H1 (cell line): Measurements from ENCODE around the gene TLK1. TPM values are rescaled to one million over a fixed set of nuclear protein-coding genes. Genes with fewer than 3 reads are reported as not detected.

Source experiments
- CTCF ChIA-PET: fragments of 300-600 bp; sonication (Branson Sonifier 250); formaldehyde crosslinking; loops from one replicate; lab custom pipeline; 2021; ENCODE audit not compliant: partially characterized antibody; lab: Charles Lee
- POLR2A ChIA-PET: fragments of 300-600 bp; sonication (Branson Sonifier 250); formaldehyde crosslinking; loops from one replicate; lab custom pipeline; 2021; ENCODE audit warnings: inconsistent platforms; ENCODE audit not compliant: partially characterized antibody; lab: Charles Lee
- DNase-seq, 2 experiments: peaks; one replicate each; pipeline versions ENCODE4 v3.0.0 to v3.0.0-alpha.2; 2010 to 2022; ENCODE audit warnings: low spot score in 2 of 2, low read depth in 1 of 2, mixed read lengths in 1 of 2
- FAIRE-seq: peaks from 2 replicates; lab custom pipeline; 2011; peaks lifted over from hg19 to GRCh38; lab: Jason Lieb, UNC
- H2AFZ ChIP-seq: 2 replicates; pipeline ENCODE4 v1.8.1; 2012; ENCODE audit warnings: low read length, inconsistent platforms
- H2AK5ac ChIP-seq: 2 replicates; pipeline ENCODE4 v1.6.1; 2013; ENCODE audit warnings: low read depth, low read length
- H2BK120ac ChIP-seq: replicated peaks from 2 replicates; pipeline ENCODE3; 2013; ENCODE audit warnings: low read depth, low read length, inconsistent platforms
- H2BK12ac ChIP-seq: 2 replicates; pipeline ENCODE4 v1.6.1; 2013; ENCODE audit warnings: low read depth, low read length
- H2BK15ac ChIP-seq: 2 replicates; pipeline ENCODE4 v1.6.1; 2013; ENCODE audit warnings: low read length
- H2BK20ac ChIP-seq: 2 replicates; pipeline ENCODE4 v1.6.1; 2013; ENCODE audit warnings: low read length
- H2BK5ac ChIP-seq: 2 replicates; pipeline ENCODE4 v1.6.1; 2013; ENCODE audit warnings: low read depth, low read length
- H3K14ac ChIP-seq: 2 replicates; pipeline ENCODE4 v1.6.1; 2013; ENCODE audit warnings: inconsistent platforms; ENCODE audit not compliant: insufficient read length
- H3K18ac ChIP-seq: 2 replicates; pipeline ENCODE4 v1.6.1; 2013; ENCODE audit warnings: low read length; ENCODE audit errors: extremely low read depth
- H3K23ac ChIP-seq: 2 replicates; pipeline ENCODE4 v1.6.1; 2013; ENCODE audit warnings: inconsistent platforms; ENCODE audit not compliant: insufficient read length
- H3K23me2 ChIP-seq: 2 replicates; pipeline ENCODE4 v1.6.1; 2013; ENCODE audit warnings: low read depth, low read length
- H3K27ac ChIP-seq: 2 replicates; pipeline ENCODE4 v1.6.1; 2011; ENCODE audit warnings: low read depth, low read length, inconsistent platforms
- H3K27me3 ChIP-seq, 4 experiments: replicated peaks in 1 of 4; 1 replicate in 1 of 4; 2 replicates in 3 of 4; pipeline versions ENCODE4 v1.6.1 to v1.8.1; 2011 to 2013; ENCODE audit warnings: low read length in 3 of 4, mild to moderate bottlenecking in 3 of 4, inconsistent platforms in 2 of 4, mixed read lengths in 2 of 4, moderate library complexity in 1 of 4; ENCODE audit not compliant: control insufficient read depth in 3 of 4, insufficient read depth in 3 of 4; ENCODE audit errors: extremely low read depth in 1 of 4
- H3K36me3 ChIP-seq, 4 experiments: 2 replicates each; pipeline versions ENCODE4 v1.6.1 to v1.8.1; 2011 to 2013; ENCODE audit warnings: mild to moderate bottlenecking in 4 of 4, low read length in 3 of 4, moderate library complexity in 2 of 4, control low read depth in 1 of 4, inconsistent platforms in 1 of 4; ENCODE audit not compliant: insufficient read depth in 4 of 4, control insufficient read depth in 2 of 4
- H3K4ac ChIP-seq: replicated peaks from 2 replicates; pipeline ENCODE3; 2013; ENCODE audit warnings: low read length, low read depth, mixed read lengths, inconsistent platforms; ENCODE audit not compliant: insufficient read length
- H3K4me1 ChIP-seq, 4 experiments: replicated peaks in 1 of 4; 1 replicate in 1 of 4; 2 replicates in 3 of 4; pipeline versions ENCODE4 v1.6.1 to v1.8.1; 2011 to 2013; ENCODE audit warnings: low read length in 3 of 4, inconsistent platforms in 2 of 4, mixed read lengths in 1 of 4; ENCODE audit not compliant: insufficient read depth in 4 of 4, control insufficient read depth in 3 of 4
- H3K4me2 ChIP-seq, 2 experiments: 2 replicates each; pipeline versions ENCODE4 v1.6.1 to v1.8.1; 2011 to 2013; ENCODE audit warnings: low read depth in 2 of 2, low read length in 2 of 2, control low read depth in 1 of 2, inconsistent platforms in 1 of 2, mild to moderate bottlenecking in 1 of 2; ENCODE audit not compliant: insufficient read depth in 1 of 2
- H3K4me3 ChIP-seq, 4 experiments: fragments of 200-600, 300-600 bp in 1 of 4; sonication (generic), shearing (Covaris generic), sonication (Bioruptor Twin) in 1 of 4; 2 replicates each; pipeline versions ENCODE4 v1.5.1 to v1.8.1; 2011 to 2016; ENCODE audit warnings: low read length in 4 of 4, low read depth in 3 of 4, control low read depth in 2 of 4, inconsistent platforms in 2 of 4, mild to moderate bottlenecking in 2 of 4, mixed read lengths in 1 of 4, moderate library complexity in 1 of 4; ENCODE audit not compliant: insufficient read depth in 2 of 4; ENCODE audit errors: extremely low read depth in 1 of 4
- H3K56ac ChIP-seq: replicated peaks from 2 replicates; pipeline ENCODE3; 2013; ENCODE audit warnings: low read depth, mild to moderate bottlenecking, mixed read lengths, low read length, inconsistent platforms; ENCODE audit not compliant: insufficient read length
- H3K79me1 ChIP-seq: 2 replicates; pipeline ENCODE4 v1.6.1; 2013; ENCODE audit warnings: low read depth, low read length, control low read depth
- H3K79me2 ChIP-seq, 2 experiments: 2 replicates each; pipeline versions ENCODE4 v1.6.1 to v1.8.1; 2012 to 2013; ENCODE audit warnings: low read length in 2 of 2, mild to moderate bottlenecking in 2 of 2, inconsistent platforms in 1 of 2; ENCODE audit not compliant: insufficient read depth in 2 of 2, control insufficient read depth in 1 of 2
- H3K9ac ChIP-seq, 4 experiments: replicated peaks in 1 of 4; 1 replicate in 1 of 4; 2 replicates in 3 of 4; pipeline versions ENCODE4 v1.6.1 to v1.8.1; 2011 to 2013; ENCODE audit warnings: low read depth in 3 of 4, low read length in 3 of 4, control low read depth in 2 of 4, mild to moderate bottlenecking in 2 of 4, moderate library complexity in 2 of 4, inconsistent platforms in 1 of 4; ENCODE audit errors: extremely low read depth in 1 of 4
- H3K9me3 ChIP-seq, 2 experiments: 2 replicates each; pipeline versions ENCODE4 v1.6.1 to v1.8.1; 2012 to 2013; ENCODE audit warnings: mild to moderate bottlenecking in 2 of 2, moderate library complexity in 2 of 2, control low read depth in 1 of 2, inconsistent platforms in 1 of 2, low read depth in 1 of 2, low read length in 1 of 2, mixed read lengths in 1 of 2; ENCODE audit not compliant: insufficient read depth in 2 of 2
- H4K20me1 ChIP-seq, 2 experiments: replicated peaks in 1 of 2; 2 replicates each; pipeline versions ENCODE3 to v1.8.1; 2011 to 2013; ENCODE audit warnings: inconsistent platforms in 2 of 2, low read length in 2 of 2, mild to moderate bottlenecking in 1 of 2; ENCODE audit not compliant: insufficient read depth in 2 of 2, control insufficient read depth in 1 of 2
- H4K5ac ChIP-seq: 2 replicates; pipeline ENCODE4 v1.6.1; 2013; ENCODE audit warnings: low read length, low read depth, mixed read lengths, inconsistent platforms; ENCODE audit not compliant: insufficient read length
- H4K8ac ChIP-seq: 2 replicates; pipeline ENCODE4 v1.8.0; 2013; ENCODE audit warnings: mild to moderate bottlenecking, moderate library complexity, low read length, inconsistent platforms; ENCODE audit not compliant: insufficient read depth; ENCODE audit errors: extremely low read depth
- H4K91ac ChIP-seq: replicated peaks from 2 replicates; pipeline ENCODE3; 2013; ENCODE audit warnings: low read length, mixed read lengths, inconsistent platforms; ENCODE audit not compliant: insufficient read length
- CBX5 ChIP-seq: fragments of 300-800, 300-1000 bp; sonication (generic); IDR thresholded peaks from 2 replicates; pipeline ENCODE4 v1.7.1; 2016; ENCODE audit warnings: antibody characterized with exemption, low read length, low read depth
- CREB1 ChIP-seq: IDR thresholded peaks from 2 replicates; pipeline ENCODE4 v1.6.1; 2012; ENCODE audit warnings: inconsistent platforms
- KDM5A ChIP-seq: fragments of 200-600 bp; IDR thresholded peaks from 2 replicates; pipeline ENCODE4 v1.7.1; 2012; ENCODE audit warnings: mild to moderate bottlenecking, low read length, inconsistent platforms, mixed read lengths
- MAX ChIP-seq: IDR thresholded peaks from 2 replicates; pipeline ENCODE4 v1.6.1; 2012; ENCODE audit warnings: inconsistent platforms
- RBBP5 ChIP-seq: IDR thresholded peaks from 2 replicates; pipeline ENCODE4 v1.7.1; 2012; ENCODE audit warnings: low read depth, mild to moderate bottlenecking, inconsistent platforms, low read length, moderate library complexity, borderline replicate concordance
- SIN3A ChIP-seq, 2 experiments: IDR thresholded peaks in 1 of 2; conservative IDR thresholded peaks in 1 of 2; 2 replicates each; pipeline ENCODE4 v1.6.1; 2011 to 2012; ENCODE audit warnings: low read length in 2 of 2, improper control_type of control experiment in 1 of 2, low read depth in 1 of 2, mild to moderate bottlenecking in 1 of 2
- SIRT6 ChIP-seq: IDR thresholded peaks from one replicate; pipeline ENCODE4 v1.7.1; 2012; ENCODE audit warnings: low read length, inconsistent platforms
- ZNF274 ChIP-seq: IDR thresholded peaks from 2 replicates; pipeline ENCODE4 v1.7.0; 2012; ENCODE audit warnings: low read length, borderline replicate concordance; ENCODE audit errors: extremely low read depth
- WGBS, 2 experiments: shearing (Covaris generic) in 1 of 2; methylation state at CpG; one replicate each; pipeline versions ENCODE4 v1.1.6 to v1.1.7; 2013 to 2015; ENCODE audit warnings: low lambda C conversion rate in 2 of 2, mixed read lengths in 2 of 2, inconsistent platforms in 1 of 2, low coverage in 1 of 2, missing lambda C conversion rate in 1 of 2; ENCODE audit not compliant: insufficient replicate concordance in 2 of 2, insufficient coverage in 1 of 2, insufficient read length in 1 of 2; ENCODE audit errors: extremely low coverage in 1 of 2, missing lambda C conversion rate in 1 of 2; 5-methylcytosine and 5-hydroxymethylcytosine counted together
- polyA plus RNA-seq, 7 experiments: library from polyadenylated mRNA; depleted of rRNA in 3 of 7; stranded (reverse) in 5 of 7; unstranded in 2 of 7; fragments of >200 nt in 5 of 7; fragments of 200-250 nt in 2 of 7; gene quantifications; 1 replicate in 5 of 7; 2 replicates in 1 of 7; 4 replicates in 1 of 7; pipeline versions ENCODE4 v1.2.1 to v1.2.3, GENCODE V29; 2011 to 2013; ENCODE audit warnings: missing spikeins in 2 of 7, mixed read lengths in 2 of 7
- total RNA-seq: library from RNA; stranded (reverse); fragmentation: NEBNext Ultra II Directional; extraction: Animal tissue kit (Norgen Biotek cat#: 25700); gene quantifications from 2 replicates; pipeline ENCODE4 v1.2.1, GENCODE V29; 2021

TLK1 gene
- total and polyA plus RNA-seq, 2 of the 8 experiments (the other 6 are each of a cell fraction or from before 2014, with no cell fraction given): 11.2 to 102 TPM

DNA sequence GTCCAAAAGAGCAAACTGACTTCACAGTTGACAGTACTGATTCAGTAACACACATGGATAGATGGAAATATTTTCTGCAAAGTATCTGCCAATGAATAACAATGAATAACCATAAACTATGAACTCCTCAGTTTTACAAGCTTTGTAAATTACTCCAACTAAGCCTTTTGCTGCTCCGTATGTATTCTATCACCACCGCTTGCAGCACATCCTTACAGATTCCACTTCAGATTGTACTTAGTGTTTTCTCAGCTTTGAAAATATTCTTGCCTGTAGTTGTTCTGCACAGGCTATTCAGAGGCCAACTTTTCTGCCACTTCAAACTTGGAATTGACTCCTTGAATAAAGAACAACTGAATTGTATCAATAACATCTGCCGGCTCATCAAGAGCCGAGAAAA, 36.2 kb downstream of the TLK1 start:
- Histone ChIP-seq H3K9me3 (no peaks in the 10 kb centered on the region), H2BK12ac (no peak overlapping the region), H4K20me1 (peaks cover 7% of the 10 kb centered on the region in 2 experiments), H2AK5ac (no peak overlapping the region), H3K4me3 (no peak overlapping the region), H3K36me3 (no peaks in the 10 kb centered on the region), H2BK120ac (no peak overlapping the region), H3K4ac (no peak overlapping the region), H3K27ac (no peak overlapping the region), H3K9ac (no peak overlapping the region), H4K91ac (no peak overlapping the region), H2AFZ (no peak overlapping the region), H3K27me3 (no peaks in the 10 kb centered on the region), H3K4me1 (no peaks in the 10 kb centered on the region), H3K23ac (no peak overlapping the region), H3K79me1 (peaks cover 4% of the 10 kb centered on the region; the same call in 1 of the 2 replicates), H3K56ac (no peak overlapping the region), H2BK15ac (no peak overlapping the region), H3K14ac (no peak overlapping the region), H3K18ac (no peak overlapping the region), H4K5ac (no peak overlapping the region), H3K4me2 (no peak overlapping the region), H2BK5ac (no peak overlapping the region), H2BK20ac (no peak overlapping the region), H4K8ac (no peak overlapping the region), H3K23me2 (no peaks in the 10 kb centered on the region), H3K79me2 (peaks cover 9 to 100% of the 10 kb centered on the region in 2 experiments)
- CTCF ChIA-PET: interaction anchor here (0.5 to 1.9 kb wide), 3 partner anchors 8 to 391 kb away, joined by 3 to 8 read pairs (median 3); no protein-coding TSS in a partner anchor
- WGBS, 2 experiments: 89% methylated on average over 4 of the region's 4 CpGs; no CpG with 5 or more reads in 1 of the 2 experiments
- POLR2A ChIA-PET: interaction anchor here (1.0 kb wide), 1 partner anchor 13 kb away, joined by 3 read pairs; no protein-coding TSS in a partner anchor
- FAIRE-seq (no peak), DNase-seq (no peak)
- TF ChIP-seq SIRT6 (no peak), ZNF274 (no peak), MAX (no peak), SIN3A (conservative IDR thresholded peaks at IDR 0.05 in 1 of 2, IDR thresholded peaks at IDR 0.05 in 1 of 2; ENCODE audit: low read depth in 1 of 2, low read length in 2 of 2) (no peak), KDM5A (no peak), RBBP5 (no peak), CREB1 (no peak), CBX5 (no peak)
